WTC11 (cell line): Measurements from ENCODE around the gene ZBTB21. TPM values are rescaled to one million over a fixed set of nuclear protein-coding genes. Genes with fewer than 3 reads are reported as not detected.

Experiments
- ATAC-seq: fragments of 200-7000 bp; cut with Tn5 transposase; 2 replicates; pipeline ENCODE4 v1.10.0; 2021; ENCODE audit warnings: mild to moderate bottlenecking, moderate library complexity
- CTCF ChIA-PET: fragments of 300-600 bp; sonication (Branson Sonifier 250); formaldehyde crosslinking; loops from one replicate; lab custom pipeline; 2021; ENCODE audit warnings: antibody characterized with exemption; lab: Charles Lee
- POLR2A ChIA-PET: fragments of 350-600 bp; sonication (Branson Sonifier 250); formaldehyde crosslinking; loops from one replicate; lab custom pipeline; 2021; ENCODE audit warnings: antibody characterized with exemption; lab: Charles Lee
- DNase-seq: peaks from one replicate; pipeline ENCODE4 v3.0.0; 2021; ENCODE audit warnings: low spot score
- H3K27ac Mint-ChIP-seq: 2 replicates; pipeline ENCODE4 v1.8.0; 2021; ENCODE audit warnings: mixed read lengths
- H3K27me3 Mint-ChIP-seq: 2 replicates; pipeline ENCODE4 v1.8.0; 2021; ENCODE audit warnings: low read depth, mild to moderate bottlenecking, moderate library complexity, mixed read lengths
- H3K36me3 Mint-ChIP-seq: 2 replicates; pipeline ENCODE4 v1.8.0; 2021; ENCODE audit warnings: mixed read lengths
- H3K4me1 Mint-ChIP-seq: 2 replicates; pipeline ENCODE4 v1.8.0; 2022; ENCODE audit warnings: mixed read lengths
- H3K4me3 Mint-ChIP-seq: 2 replicates; pipeline ENCODE4 v1.8.0; 2021; ENCODE audit warnings: mild to moderate bottlenecking, moderate library complexity, mixed read lengths
- H3K9me3 Mint-ChIP-seq: 2 replicates; pipeline ENCODE4 v1.8.0; 2021; ENCODE audit warnings: mixed read lengths
- AFF4 ChIP-seq: sonication (generic); formaldehyde crosslinking; IDR thresholded peaks from 2 replicates; pipeline ENCODE4 v1.8.1; 2023; ENCODE audit warnings: mild to moderate bottlenecking, missing genetic modification reagents, borderline replicate concordance
- ATF1 ChIP-seq: sonication (generic); formaldehyde crosslinking; IDR thresholded peaks from 2 replicates; pipeline ENCODE4 v1.8.1; 2023; ENCODE audit warnings: mild to moderate bottlenecking, moderate library complexity, missing genetic modification reagents
- ATF6 ChIP-seq: sonication (generic); formaldehyde crosslinking; IDR thresholded peaks from 2 replicates; pipeline ENCODE4 v1.8.1; 2023; ENCODE audit warnings: mild to moderate bottlenecking, missing genetic modification reagents
- CDX4 ChIP-seq: fragments of 250-450 bp; sonication (Bioruptor Pico); IDR thresholded peaks from 2 replicates; pipeline ENCODE4 v1.9.0; 2021; ENCODE audit warnings: moderate library complexity, mild to moderate bottlenecking, inconsistent platforms, borderline replicate concordance
- CREB1 ChIP-seq: sonication (generic); formaldehyde crosslinking; IDR thresholded peaks from 2 replicates; pipeline ENCODE4 v1.8.0; 2023; ENCODE audit warnings: mild to moderate bottlenecking, missing genetic modification reagents
- FOXJ3 ChIP-seq: sonication (generic); formaldehyde crosslinking; IDR thresholded peaks from 2 replicates; pipeline ENCODE4 v1.9.0; 2021; ENCODE audit warnings: missing genetic modification reagents, mild to moderate bottlenecking, borderline replicate concordance
- FOXP1 ChIP-seq: sonication (generic); formaldehyde crosslinking; IDR thresholded peaks from 2 replicates; pipeline ENCODE4 v1.8.0; 2022; ENCODE audit warnings: missing genetic modification reagents, mild to moderate bottlenecking, moderate library complexity, borderline replicate concordance
- GRHL2 ChIP-seq: fragments of 250-450 bp; sonication (Bioruptor Pico); IDR thresholded peaks from 2 replicates; pipeline ENCODE4 v1.8.0; 2022; ENCODE audit warnings: mild to moderate bottlenecking, moderate library complexity; ENCODE audit not compliant: insufficient replicate concordance, severe bottlenecking
- JAZF1 ChIP-seq: fragments of 250-450 bp; sonication (Bioruptor Pico); IDR thresholded peaks from 2 replicates; pipeline ENCODE4 v1.9.0; 2021; ENCODE audit warnings: moderate library complexity, mild to moderate bottlenecking, inconsistent platforms
- KAT7 ChIP-seq: sonication (generic); formaldehyde crosslinking; IDR thresholded peaks from 2 replicates; pipeline ENCODE4 v1.8.1; 2023; ENCODE audit warnings: missing genetic modification reagents, mild to moderate bottlenecking, borderline replicate concordance
- MXD4 ChIP-seq: fragments of 250-450 bp; sonication (Bioruptor Pico); IDR thresholded peaks from 2 replicates; pipeline ENCODE4 v1.8.0; 2021; ENCODE audit warnings: mild to moderate bottlenecking, moderate library complexity, borderline replicate concordance
- NFATC4 ChIP-seq: fragments of 250-450 bp; sonication (Bioruptor Pico); IDR thresholded peaks from 2 replicates; pipeline ENCODE4 v1.9.0; 2021; ENCODE audit warnings: mild to moderate bottlenecking
- NFYB ChIP-seq: sonication (generic); formaldehyde crosslinking; conservative IDR thresholded peaks from 2 replicates; pipeline ENCODE4 v1.8.0; 2022; ENCODE audit warnings: low read depth, missing genetic modification reagents
- NR2C2 ChIP-seq: sonication (generic); formaldehyde crosslinking; IDR thresholded peaks from 2 replicates; pipeline ENCODE4 v1.8.0; 2022; ENCODE audit warnings: mild to moderate bottlenecking, missing genetic modification reagents
- RELA ChIP-seq: sonication (generic); formaldehyde crosslinking; IDR thresholded peaks from 2 replicates; pipeline ENCODE4 v1.8.1; 2022; ENCODE audit warnings: missing genetic modification reagents, mild to moderate bottlenecking, borderline replicate concordance
- RORB ChIP-seq: fragments of 250-450 bp; sonication (Bioruptor Pico); IDR thresholded peaks from 2 replicates; pipeline ENCODE4 v1.9.0; 2021; ENCODE audit warnings: mild to moderate bottlenecking
- SMAD3 ChIP-seq: sonication (generic); formaldehyde crosslinking; IDR thresholded peaks from 2 replicates; pipeline ENCODE4 v1.8.0; 2022; ENCODE audit warnings: missing genetic modification reagents, mild to moderate bottlenecking, borderline replicate concordance
- TEAD1 ChIP-seq: sonication (generic); formaldehyde crosslinking; IDR thresholded peaks from 2 replicates; pipeline ENCODE4 v1.8.0; 2022; ENCODE audit warnings: mild to moderate bottlenecking, missing genetic modification reagents
- TP53 ChIP-seq: sonication (generic); formaldehyde crosslinking; IDR thresholded peaks from 2 replicates; pipeline ENCODE4 v1.8.1; 2023; ENCODE audit warnings: mild to moderate bottlenecking, missing genetic modification reagents
- ZBTB21 ChIP-seq: sonication (generic); formaldehyde crosslinking; IDR thresholded peaks from 2 replicates; pipeline ENCODE4 v1.8.1; 2023; ENCODE audit warnings: mild to moderate bottlenecking, missing genetic modification reagents, borderline replicate concordance
- total RNA-seq: library from RNA; stranded (reverse); gene quantifications from 3 replicates; pipeline ENCODE4 v1.2.3, GENCODE V29; 2021
- TF ChIP-seq, protein P1 (sequence below): fragments of 250-450 bp; sonication (Bioruptor Pico); conservative IDR thresholded peaks from 2 replicates; pipeline ENCODE4 v1.9.0; 2021; ENCODE audit warnings: mild to moderate bottlenecking
- TF ChIP-seq, protein P2 (sequence below): sonication (generic); formaldehyde crosslinking; IDR thresholded peaks from 2 replicates; pipeline ENCODE4 v1.8.1; 2023; ENCODE audit warnings: mild to moderate bottlenecking, missing genetic modification reagents, moderate library complexity

Gene ZBTB21
- total RNA-seq, 1 experiment from 2014 or later: 13.8 TPM

DNA sequence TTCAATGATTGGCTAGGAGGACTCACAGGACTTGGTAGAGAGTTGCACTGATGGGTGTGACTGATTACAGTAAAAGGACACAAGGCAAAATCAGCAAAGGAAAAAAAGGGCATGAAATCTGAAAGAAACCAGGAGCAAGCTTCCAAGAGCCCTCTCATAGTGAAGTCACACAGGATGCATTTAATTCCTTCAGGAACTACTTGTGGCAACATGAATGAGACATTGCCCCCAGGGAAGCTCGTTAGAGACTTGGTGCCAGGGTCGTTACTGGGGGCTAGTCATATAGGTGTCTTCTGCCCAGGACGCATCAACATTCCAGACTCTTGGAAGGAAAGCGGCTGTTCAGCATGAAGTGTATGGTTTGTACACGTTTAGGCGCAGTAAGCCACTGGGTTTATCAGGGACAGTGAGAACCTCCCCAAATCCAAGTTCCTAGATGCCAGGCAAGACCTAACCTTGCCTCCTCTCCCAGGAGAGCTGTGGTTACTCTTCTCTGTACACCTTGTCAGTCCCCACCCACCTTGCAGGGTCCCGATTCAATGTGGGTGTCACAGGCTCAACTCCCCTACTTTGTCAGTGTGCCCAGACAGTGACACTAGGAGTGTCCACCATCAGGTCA is 30.3 kb downstream of the ZBTB21 start:
- H3K4me3 Mint-ChIP-seq: no peak overlapping the region
- ATAC-seq: no peak
- no peaks in the 10 kb centered on the region for H3K4me1 Mint-ChIP-seq
- POLR2A ChIA-PET: no interaction called here
- CTCF ChIA-PET: no interaction called here
- no peaks in the 10 kb centered on the region; the same call in 1 of the 2 replicates for H3K27me3 Mint-ChIP-seq
- TF ChIP-seq RORB (CRISPR knock-in tag) (no peak), AFF4 (CRISPR knock-in tag) (no peak), FOXJ3 (CRISPR knock-in tag) (no peak), ATF6 (CRISPR knock-in tag) (no peak), NR2C2 (no peak), MXD4 (CRISPR knock-in tag) (no peak), NFYB (no peak), JAZF1 (CRISPR knock-in tag) (no peak), FOXP1 (CRISPR knock-in tag) (no peak), CREB1 (CRISPR knock-in tag) (no peak)
- TF ChIP-seq, protein P1, sequence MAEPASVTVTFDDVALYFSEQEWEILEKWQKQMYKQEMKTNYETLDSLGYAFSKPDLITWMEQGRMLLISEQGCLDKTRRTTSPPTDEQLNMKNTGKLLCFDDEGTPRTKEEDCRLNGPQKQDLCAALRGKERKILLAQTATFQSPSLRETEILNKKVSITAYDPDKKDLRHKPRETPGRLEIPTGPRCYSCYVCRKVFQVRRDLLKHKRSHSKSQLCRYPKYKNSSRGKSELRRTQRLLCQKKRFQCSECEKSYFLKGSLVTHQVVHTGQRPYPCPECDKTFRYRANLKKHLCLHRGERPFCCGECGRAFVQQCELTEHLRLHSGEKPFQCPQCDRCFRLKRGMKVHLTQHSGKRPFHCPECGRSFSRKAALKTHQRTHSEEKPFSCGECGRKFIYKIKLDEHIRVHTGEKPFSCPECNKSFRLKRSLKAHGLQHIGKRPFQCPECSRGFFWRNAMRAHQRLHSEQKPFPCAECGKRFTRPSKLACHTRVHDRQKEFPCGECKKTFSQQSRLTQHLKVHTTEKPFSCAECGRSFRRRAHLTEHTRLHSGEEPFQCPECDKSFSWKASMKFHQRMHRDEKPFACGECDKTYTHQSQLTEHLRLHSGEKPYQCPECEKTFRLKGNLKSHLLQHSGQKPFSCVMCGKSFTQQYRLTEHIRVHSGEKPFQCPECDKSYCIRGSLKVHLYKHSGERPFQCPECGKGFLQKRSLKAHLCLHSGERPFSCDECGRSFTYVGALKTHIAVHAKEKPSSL (CRISPR knock-in tag): no peak
- TF ChIP-seq, all 79 proteins: peak for 0
- no peak overlapping the region for H3K27ac Mint-ChIP-seq
- DNase-seq: no peak
- peaks cover 13% of the 10 kb centered on the region for H3K9me3 Mint-ChIP-seq
- H3K36me3 Mint-ChIP-seq: peaks cover 8% of the 10 kb centered on the region

- Mint-ChIP-seq H3K4me1 (peaks cover 4% of the 10 kb centered on the region), H3K4me3 (no peak overlapping the region), H3K36me3 (peaks cover 8% of the 10 kb centered on the region), H3K27ac (no peak overlapping the region), H3K9me3 (peaks cover 13% of the 10 kb centered on the region), H3K27me3 (no peaks in the 10 kb centered on the region; the same call in 1 of the 2 replicates)
- no peak for DNase-seq
- ChIA-PET CTCF (no interaction called here), POLR2A (no interaction called here)
- ATAC-seq: no peak
- TF ChIP-seq ATF1 (CRISPR knock-in tag) (no peak), TP53 (no peak), CDX4 (CRISPR knock-in tag) (no peak), KAT7 (no peak), NFATC4 (CRISPR knock-in tag) (no peak), MXD4 (CRISPR knock-in tag) (no peak), ZBTB21 (no peak), AFF4 (CRISPR knock-in tag) (no peak), RELA (CRISPR knock-in tag) (no peak), SMAD3 (CRISPR knock-in tag) (no peak), GRHL2 (CRISPR knock-in tag) (no peak), TEAD1 (CRISPR knock-in tag) (no peak)
- TF ChIP-seq, protein P2, sequence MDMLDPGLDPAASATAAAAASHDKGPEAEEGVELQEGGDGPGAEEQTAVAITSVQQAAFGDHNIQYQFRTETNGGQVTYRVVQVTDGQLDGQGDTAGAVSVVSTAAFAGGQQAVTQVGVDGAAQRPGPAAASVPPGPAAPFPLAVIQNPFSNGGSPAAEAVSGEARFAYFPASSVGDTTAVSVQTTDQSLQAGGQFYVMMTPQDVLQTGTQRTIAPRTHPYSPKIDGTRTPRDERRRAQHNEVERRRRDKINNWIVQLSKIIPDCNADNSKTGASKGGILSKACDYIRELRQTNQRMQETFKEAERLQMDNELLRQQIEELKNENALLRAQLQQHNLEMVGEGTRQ (CRISPR knock-in tag): no peak
These were observed 30.8 kb downstream of the ZBTB21 start for GRCh38 chr21:41979335-41979734.
